Measurements from ENCODE around the gene TCP11L1.

TCP11L1 gene

GRCh38 chr11:33017478-33017877, 21.9 kb upstream of the TCP11L1 start:
- H4K91ac ChIP-seq (ENCODE audit: low read length): no peak overlapping the region
- H3K9ac ChIP-seq (ENCODE audit: low read length): no peak overlapping the region
- no peak overlapping the region for H3K18ac ChIP-seq (ENCODE audit: low read depth in 1 of 2, low read length in 2 of 2)
- no peaks in the 10 kb centered on the region for H3K36me3 ChIP-seq (ENCODE audit: control insufficient read depth in 1 of 2, insufficient read depth in 2 of 2, low read depth in 1 of 2, low read length in 2 of 2)
- H3K14ac ChIP-seq (ENCODE audit: low read length in 2 of 2): no peak overlapping the region
- H2BK120ac ChIP-seq (ENCODE audit: low read depth, low read length): no peak overlapping the region
- no peaks in the 10 kb centered on the region for H3K9me3 ChIP-seq (ENCODE audit: control insufficient read depth, low read length)
- H3K4me1 ChIP-seq (ENCODE audit: control insufficient read depth, insufficient read depth, low read depth, low read length): peaks cover 5% of the 10 kb centered on the region
- H2AFZ ChIP-seq (ENCODE audit: low read depth, low read length): no peak overlapping the region
- no peak overlapping the region for H2BK5ac ChIP-seq (ENCODE audit: low read depth, low read length, poor library complexity, severe bottlenecking)
- H2BK15ac ChIP-seq (ENCODE audit: low read depth, poor library complexity, severe bottlenecking): no peak overlapping the region
- H3K4me2 ChIP-seq (ENCODE audit: low read length, poor library complexity, severe bottlenecking): no peak overlapping the region
- H2BK12ac ChIP-seq (ENCODE audit: low read length in 2 of 2): peak overlapping the region in 1 of 2 experiments; percentile 28
- H3K4me3 ChIP-seq (ENCODE audit: insufficient read depth in 1 of 2, low read depth in 1 of 2, low read length in 2 of 2): peak overlapping the region in 1 of 2 experiments; percentile 84
- H4K8ac ChIP-seq (ENCODE audit: low read length): no peak overlapping the region
- DNase-seq: no peak
- H3K23ac ChIP-seq (ENCODE audit: low read length in 2 of 2): no peak overlapping the region
- no peak overlapping the region for H3K27ac ChIP-seq (ENCODE audit: low read length, poor library complexity, severe bottlenecking)
- peak overlapping the region; percentile 35 for H2AK5ac ChIP-seq (ENCODE audit: low read length, severe bottlenecking)
- 85% methylated on average over 8 of the region's 9 CpGs for WGBS
- no peaks in the 10 kb centered on the region for H3K27me3 ChIP-seq (ENCODE audit: control insufficient read depth in 1 of 2, insufficient read depth in 1 of 2, low read length in 2 of 2)
- H3K79me1 ChIP-seq (replicated peaks; ENCODE audit: low read length, poor library complexity, severe bottlenecking): peaks cover 12% of the 10 kb centered on the region
- no peak overlapping the region for H3K4ac ChIP-seq (ENCODE audit: low read depth in 1 of 2, low read length in 2 of 2)

- no peak overlapping the region for H3K4me2 ChIP-seq (ENCODE audit: low read length, poor library complexity, severe bottlenecking)
- peaks cover 12% of the 10 kb centered on the region for H3K79me1 ChIP-seq (replicated peaks; ENCODE audit: low read length, poor library complexity, severe bottlenecking)
- no peak overlapping the region for H3K4me3 ChIP-seq (ENCODE audit: insufficient read depth in 1 of 2, low read depth in 1 of 2, low read length in 2 of 2)
- no peak overlapping the region for H2BK5ac ChIP-seq (ENCODE audit: low read depth, low read length, poor library complexity, severe bottlenecking)
- no peaks in the 10 kb centered on the region for H3K36me3 ChIP-seq (ENCODE audit: control insufficient read depth in 1 of 2, insufficient read depth in 2 of 2, low read depth in 1 of 2, low read length in 2 of 2)
- H2BK120ac ChIP-seq (ENCODE audit: low read depth, low read length): no peak overlapping the region
- no peak overlapping the region for H3K14ac ChIP-seq (ENCODE audit: low read length in 2 of 2)
- H2AK5ac ChIP-seq (ENCODE audit: low read length, severe bottlenecking): no peak overlapping the region
- no peak overlapping the region for H4K91ac ChIP-seq (ENCODE audit: low read length)
- no peak overlapping the region for H3K18ac ChIP-seq (ENCODE audit: low read depth in 1 of 2, low read length in 2 of 2)
- no peak overlapping the region for H3K9ac ChIP-seq (ENCODE audit: low read length)
- no peak overlapping the region for H3K4ac ChIP-seq (ENCODE audit: low read depth in 1 of 2, low read length in 2 of 2)
- no peak overlapping the region for H2AFZ ChIP-seq (ENCODE audit: low read depth, low read length)
- DNase-seq: no peak
- no peak overlapping the region for H3K23ac ChIP-seq (ENCODE audit: low read length in 2 of 2)
- no peak overlapping the region for H2BK15ac ChIP-seq (ENCODE audit: low read depth, poor library complexity, severe bottlenecking)
- H3K4me1 ChIP-seq (ENCODE audit: control insufficient read depth, insufficient read depth, low read depth, low read length): peaks cover 5% of the 10 kb centered on the region
- no peak overlapping the region for H4K8ac ChIP-seq (ENCODE audit: low read length)
- H2BK12ac ChIP-seq (ENCODE audit: low read length in 2 of 2): no peak overlapping the region
- H3K27me3 ChIP-seq (ENCODE audit: control insufficient read depth in 1 of 2, insufficient read depth in 1 of 2, low read length in 2 of 2): no peaks in the 10 kb centered on the region
- H3K27ac ChIP-seq (ENCODE audit: low read length, poor library complexity, severe bottlenecking): no peak overlapping the region
- H3K9me3 ChIP-seq (ENCODE audit: control insufficient read depth, low read length): no peaks in the 10 kb centered on the region
- WGBS: no CpG with 5 or more reads among the region's 3 CpGs
Observed at GRCh38 chr11:33017965-33018364, 21.4 kb upstream of the TCP11L1 start.

- no peak overlapping the region for H3K14ac ChIP-seq (ENCODE audit: low read length in 2 of 2)
- H4K91ac ChIP-seq (ENCODE audit: low read length): no peak overlapping the region
- H2BK5ac ChIP-seq (ENCODE audit: low read depth, low read length, poor library complexity, severe bottlenecking): no peak overlapping the region
- WGBS: 96% methylated on average over 4 of the region's 6 CpGs
- H3K27ac ChIP-seq (ENCODE audit: low read length, poor library complexity, severe bottlenecking): no peak overlapping the region
- H3K4me3 ChIP-seq (ENCODE audit: insufficient read depth in 1 of 2, low read depth in 1 of 2, low read length in 2 of 2): no peak overlapping the region
- H3K4ac ChIP-seq (ENCODE audit: low read depth in 1 of 2, low read length in 2 of 2): no peak overlapping the region
- H3K18ac ChIP-seq (ENCODE audit: low read depth in 1 of 2, low read length in 2 of 2): no peak overlapping the region
- no peaks in the 10 kb centered on the region for H3K36me3 ChIP-seq (ENCODE audit: control insufficient read depth in 1 of 2, insufficient read depth in 2 of 2, low read depth in 1 of 2, low read length in 2 of 2)
- no peak overlapping the region for H3K9ac ChIP-seq (ENCODE audit: low read length)
- DNase-seq: no peak
- H3K23ac ChIP-seq (ENCODE audit: low read length in 2 of 2): no peak overlapping the region
- no peak overlapping the region for H2BK120ac ChIP-seq (ENCODE audit: low read depth, low read length)
- no peak overlapping the region for H2BK12ac ChIP-seq (ENCODE audit: low read length in 2 of 2)
- H4K8ac ChIP-seq (ENCODE audit: low read length): no peak overlapping the region
- H3K79me1 ChIP-seq (replicated peaks; ENCODE audit: low read length, poor library complexity, severe bottlenecking): peaks cover 14% of the 10 kb centered on the region
- H3K4me2 ChIP-seq (ENCODE audit: low read length, poor library complexity, severe bottlenecking): no peak overlapping the region
- H3K9me3 ChIP-seq (ENCODE audit: control insufficient read depth, low read length): no peaks in the 10 kb centered on the region
- H3K27me3 ChIP-seq (ENCODE audit: control insufficient read depth in 1 of 2, insufficient read depth in 1 of 2, low read length in 2 of 2): no peaks in the 10 kb centered on the region
- H2BK15ac ChIP-seq (ENCODE audit: low read depth, poor library complexity, severe bottlenecking): no peak overlapping the region
- H2AK5ac ChIP-seq (ENCODE audit: low read length, severe bottlenecking): peak overlapping the region; percentile 62
- peaks cover 5% of the 10 kb centered on the region for H3K4me1 ChIP-seq (ENCODE audit: control insufficient read depth, insufficient read depth, low read depth, low read length)
- H2AFZ ChIP-seq (ENCODE audit: low read depth, low read length): no peak overlapping the region
Observed at GRCh38 chr11:33018840-33019239, 20.5 kb upstream of the TCP11L1 start.

GRCh38 chr11:33021501-33021900, 17.9 kb upstream of the TCP11L1 start:
- Histone ChIP-seq H3K4me1 (ENCODE audit: control insufficient read depth, insufficient read depth, low read depth, low read length) (peaks cover 3% of the 10 kb centered on the region), H3K18ac (ENCODE audit: low read depth in 1 of 2, low read length in 2 of 2) (no peak overlapping the region), H3K4me2 (ENCODE audit: low read length, poor library complexity, severe bottlenecking) (no peak overlapping the region), H3K9me3 (ENCODE audit: control insufficient read depth, low read length) (no peaks in the 10 kb centered on the region), H3K79me1 (replicated peaks; ENCODE audit: low read length, poor library complexity, severe bottlenecking) (peaks cover 18% of the 10 kb centered on the region), H3K14ac (ENCODE audit: low read length in 2 of 2) (no peak overlapping the region), H3K36me3 (ENCODE audit: control insufficient read depth in 1 of 2, insufficient read depth in 2 of 2, low read depth in 1 of 2, low read length in 2 of 2) (no peaks in the 10 kb centered on the region), H3K9ac (ENCODE audit: low read length) (no peak overlapping the region), H2BK12ac (ENCODE audit: low read length in 2 of 2) (no peak overlapping the region), H4K8ac (ENCODE audit: low read length) (no peak overlapping the region), H2BK15ac (ENCODE audit: low read depth, poor library complexity, severe bottlenecking) (no peak overlapping the region), H2AK5ac (ENCODE audit: low read length, severe bottlenecking) (no peak overlapping the region), H2BK5ac (ENCODE audit: low read depth, low read length, poor library complexity, severe bottlenecking) (no peak overlapping the region), H3K27ac (ENCODE audit: low read length, poor library complexity, severe bottlenecking) (no peak overlapping the region), H3K4me3 (ENCODE audit: insufficient read depth in 1 of 2, low read depth in 1 of 2, low read length in 2 of 2) (no peak overlapping the region), H3K27me3 (ENCODE audit: control insufficient read depth in 1 of 2, insufficient read depth in 1 of 2, low read length in 2 of 2) (no peaks in the 10 kb centered on the region), H2BK120ac (ENCODE audit: low read depth, low read length) (no peak overlapping the region), H3K23ac (ENCODE audit: low read length in 2 of 2) (no peak overlapping the region), H4K91ac (ENCODE audit: low read length) (no peak overlapping the region), H3K4ac (ENCODE audit: low read depth in 1 of 2, low read length in 2 of 2) (no peak overlapping the region), H2AFZ (ENCODE audit: low read depth, low read length) (no peak overlapping the region)
- 81% methylated on average over 1 of the region's 1 CpG for WGBS
- no peak for DNase-seq
